22Rv1 (cell line): ENCODE measurements around the gene LIMA1.

ENCODE experiments used
- ZFX ChIP-seq: fragments of 450-650 bp; IDR thresholded peaks from 2 replicates; pipeline ENCODE4 v1.6.1; 2017; ENCODE audit warnings: antibody characterized with exemption, borderline replicate concordance
- TF ChIP-seq, protein P1 (sequence below): fragments of 450-650 bp; IDR thresholded peaks from 2 replicates; pipeline ENCODE4 v1.5.1; 2017; ENCODE audit warnings: mild to moderate bottlenecking

- TF ChIP-seq, protein P1, sequence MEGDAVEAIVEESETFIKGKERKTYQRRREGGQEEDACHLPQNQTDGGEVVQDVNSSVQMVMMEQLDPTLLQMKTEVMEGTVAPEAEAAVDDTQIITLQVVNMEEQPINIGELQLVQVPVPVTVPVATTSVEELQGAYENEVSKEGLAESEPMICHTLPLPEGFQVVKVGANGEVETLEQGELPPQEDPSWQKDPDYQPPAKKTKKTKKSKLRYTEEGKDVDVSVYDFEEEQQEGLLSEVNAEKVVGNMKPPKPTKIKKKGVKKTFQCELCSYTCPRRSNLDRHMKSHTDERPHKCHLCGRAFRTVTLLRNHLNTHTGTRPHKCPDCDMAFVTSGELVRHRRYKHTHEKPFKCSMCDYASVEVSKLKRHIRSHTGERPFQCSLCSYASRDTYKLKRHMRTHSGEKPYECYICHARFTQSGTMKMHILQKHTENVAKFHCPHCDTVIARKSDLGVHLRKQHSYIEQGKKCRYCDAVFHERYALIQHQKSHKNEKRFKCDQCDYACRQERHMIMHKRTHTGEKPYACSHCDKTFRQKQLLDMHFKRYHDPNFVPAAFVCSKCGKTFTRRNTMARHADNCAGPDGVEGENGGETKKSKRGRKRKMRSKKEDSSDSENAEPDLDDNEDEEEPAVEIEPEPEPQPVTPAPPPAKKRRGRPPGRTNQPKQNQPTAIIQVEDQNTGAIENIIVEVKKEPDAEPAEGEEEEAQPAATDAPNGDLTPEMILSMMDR, result peak; percentile 62
- no peak for TF ChIP-seq ZFX
These were observed at the start of gene LIMA1 for GRCh38 chr12:50283229-50283923.
